H9 (cell line): Measurements from ENCODE around the gene PER2. TPM values are rescaled to one million over a fixed set of nuclear protein-coding genes. Genes with fewer than 3 reads are reported as not detected.

Experiments used
- DNase-seq: peaks from one replicate; pipeline ENCODE4 v3.0.0-alpha.2; 2017
- H2AFZ ChIP-seq: one replicate; pipeline ENCODE4 v1.6.1; 2013; ENCODE audit warnings: mild to moderate bottlenecking, low read length, control low read depth, moderate library complexity
- H2AK5ac ChIP-seq: 2 replicates; pipeline ENCODE4 v1.6.1; 2013; ENCODE audit warnings: low read length, control low read depth, mixed read lengths; ENCODE audit not compliant: insufficient read length
- H2BK120ac ChIP-seq: one replicate; pipeline ENCODE4 v1.6.1; 2013; ENCODE audit warnings: low read depth, mild to moderate bottlenecking, low read length, control low read depth, inconsistent platforms; ENCODE audit not compliant: poor library complexity, severe bottlenecking
- H2BK12ac ChIP-seq: 2 replicates; pipeline ENCODE4 v1.6.1; 2013; ENCODE audit warnings: low read length, control low read depth, mixed read lengths, low read depth; ENCODE audit not compliant: insufficient read length
- H2BK15ac ChIP-seq: 2 replicates; pipeline ENCODE4 v1.6.1; 2013; ENCODE audit warnings: low read depth, low read length, control low read depth
- H2BK20ac ChIP-seq: one replicate; pipeline ENCODE4 v1.6.1; 2013; ENCODE audit warnings: low read depth, mild to moderate bottlenecking, low read length, control low read depth, inconsistent platforms; ENCODE audit not compliant: poor library complexity, severe bottlenecking
- H2BK5ac ChIP-seq: 2 replicates; pipeline ENCODE4 v1.6.1; 2013; ENCODE audit warnings: low read length, control low read depth, mixed read lengths; ENCODE audit not compliant: insufficient read length
- H3K14ac ChIP-seq: 2 replicates; pipeline ENCODE4 v1.6.1; 2013; ENCODE audit warnings: low read length, control low read depth; ENCODE audit not compliant: insufficient read depth
- H3K18ac ChIP-seq: 2 replicates; pipeline ENCODE4 v1.6.1; 2013; ENCODE audit warnings: low read depth, mild to moderate bottlenecking, mixed read lengths, low read length, control low read depth; ENCODE audit not compliant: insufficient read length
- H3K23ac ChIP-seq: 2 replicates; pipeline ENCODE4 v1.6.1; 2013; ENCODE audit warnings: low read length, control low read depth, mixed read lengths, low read depth; ENCODE audit not compliant: insufficient read length
- H3K23me2 ChIP-seq: 2 replicates; pipeline ENCODE4 v1.6.1; 2013; ENCODE audit warnings: low read depth, mild to moderate bottlenecking, mixed read lengths, low read length, control low read depth; ENCODE audit not compliant: insufficient read length, poor library complexity, severe bottlenecking
- H3K27ac ChIP-seq: 2 replicates; pipeline ENCODE4 v1.5.1; 2013; ENCODE audit warnings: low read length, control low read depth, mixed read lengths, low read depth; ENCODE audit not compliant: insufficient read length
- H3K27me3 ChIP-seq: 2 replicates; pipeline ENCODE4 v1.6.1; 2013; ENCODE audit warnings: low read length, control low read depth, inconsistent platforms; ENCODE audit not compliant: insufficient read depth
- H3K4ac ChIP-seq: 2 replicates; pipeline ENCODE4 v1.6.1; 2013; ENCODE audit warnings: low read depth, mild to moderate bottlenecking, control low read depth, inconsistent platforms, low read length, moderate library complexity
- H3K4me1 ChIP-seq: 2 replicates; pipeline ENCODE4 v1.6.1; 2013; ENCODE audit warnings: low read length, control low read depth, inconsistent platforms; ENCODE audit not compliant: insufficient read depth
- H3K4me2 ChIP-seq: 2 replicates; pipeline ENCODE4 v1.6.1; 2013; ENCODE audit warnings: low read length, control low read depth, mixed read lengths; ENCODE audit not compliant: insufficient read length, insufficient read depth
- H3K56ac ChIP-seq: 2 replicates; pipeline ENCODE4 v1.6.1; 2013; ENCODE audit warnings: low read depth, mild to moderate bottlenecking, mixed read lengths, low read length, control low read depth; ENCODE audit not compliant: insufficient read length
- H3K79me1 ChIP-seq: 2 replicates; pipeline ENCODE4 v1.6.1; 2013; ENCODE audit warnings: low read depth, mild to moderate bottlenecking, moderate library complexity, low read length, control low read depth, inconsistent platforms; ENCODE audit not compliant: insufficient read depth, poor library complexity, severe bottlenecking
- H3K79me2 ChIP-seq: 2 replicates; pipeline ENCODE4 v1.6.1; 2013; ENCODE audit warnings: low read length, control low read depth, inconsistent platforms; ENCODE audit not compliant: insufficient read depth
- H3K9ac ChIP-seq: 2 replicates; pipeline ENCODE4 v1.6.1; 2013; ENCODE audit warnings: low read length, control low read depth, mixed read lengths; ENCODE audit not compliant: insufficient read length; ENCODE audit errors: extremely low read depth
- H3K9me3 ChIP-seq: one replicate; pipeline ENCODE4 v1.6.1; 2013; ENCODE audit warnings: low read depth, low read length, inconsistent platforms; ENCODE audit not compliant: control insufficient read depth
- H3T11ph ChIP-seq: one replicate; pipeline ENCODE4 v1.6.1; 2013; ENCODE audit warnings: mild to moderate bottlenecking, low read length, control low read depth, inconsistent platforms
- H4K20me1 ChIP-seq: one replicate; pipeline ENCODE4 v1.6.1; 2013; ENCODE audit not compliant: control insufficient read depth, insufficient read length, insufficient read depth
- H4K5ac ChIP-seq: 2 replicates; pipeline ENCODE4 v1.6.1; 2013; ENCODE audit warnings: low read depth, mild to moderate bottlenecking, mixed read lengths, low read length, control low read depth; ENCODE audit not compliant: insufficient read length
- H4K8ac ChIP-seq: replicated peaks from 2 replicates; pipeline ENCODE4 v1.6.1; 2013; ENCODE audit warnings: low read length, control low read depth, mixed read lengths, low read depth; ENCODE audit not compliant: insufficient read length
- H4K91ac ChIP-seq: 2 replicates; pipeline ENCODE4 v1.6.1; 2013; ENCODE audit warnings: low read depth, mild to moderate bottlenecking, moderate library complexity, mixed read lengths, low read length, control low read depth; ENCODE audit not compliant: insufficient read length
- H3K27ac Mint-ChIP-seq, 3 experiments: 2 replicates in 2 of 3; 3 replicates in 1 of 3; pipeline ENCODE4 v1.8.0; 2020 to 2021; ENCODE audit warnings: mixed read lengths in 3 of 3, mild to moderate bottlenecking in 1 of 3, moderate library complexity in 1 of 3
- H3K27me3 Mint-ChIP-seq: 2 replicates; pipeline ENCODE4 v1.8.0; 2021; ENCODE audit warnings: low read depth, mild to moderate bottlenecking, moderate library complexity, mixed read lengths
- H3K36me3 Mint-ChIP-seq, 3 experiments: 2 replicates in 2 of 3; 3 replicates in 1 of 3; pipeline ENCODE4 v1.8.0; 2020 to 2021; ENCODE audit warnings: low read depth in 3 of 3, mixed read lengths in 3 of 3; ENCODE audit not compliant: insufficient read depth in 1 of 3
- H3K4me1 Mint-ChIP-seq, 2 experiments: 2 replicates each; pipeline ENCODE4 v1.8.0; 2020; ENCODE audit warnings: mixed read lengths in 2 of 2
- H3K4me3 Mint-ChIP-seq, 2 experiments: 2 replicates in 1 of 2; 3 replicates in 1 of 2; pipeline ENCODE4 v1.8.0; 2020 to 2021; ENCODE audit warnings: mild to moderate bottlenecking in 2 of 2, mixed read lengths in 2 of 2, moderate library complexity in 1 of 2
- H3K9me3 Mint-ChIP-seq, 2 experiments: 2 replicates in 1 of 2; 3 replicates in 1 of 2; pipeline ENCODE4 v1.8.0; 2020; ENCODE audit warnings: mild to moderate bottlenecking in 2 of 2, mixed read lengths in 2 of 2, moderate library complexity in 1 of 2
- CTCF ChIP-seq: fragments of 200-600 bp; sonication (generic); conservative IDR thresholded peaks from 3 replicates; pipeline ENCODE4 v1.8.0; 2021; ENCODE audit warnings: antibody characterized with exemption, mild to moderate bottlenecking
- WGBS: extraction: QIAGEN DNeasy Blood & Tissue Kit; methylation state at CpG from one replicate; pipeline ENCODE4 v1.1.7; 2013; ENCODE audit warnings: missing lambda C conversion rate, low lambda C conversion rate, mixed read lengths; ENCODE audit not compliant: insufficient read length; ENCODE audit errors: extremely low coverage; 5-methylcytosine and 5-hydroxymethylcytosine counted together
- total RNA-seq: library from RNA; stranded (reverse); gene quantifications from 2 replicates; pipeline ENCODE4 v1.2.1, GENCODE V29; 2021

The PER2 gene
- total RNA-seq, 1 experiment from 2014 or later, result 12.9 TPM

GRCh38 chr2:238314576-238314975 lies 26.2 kb upstream of the PER2 start:
- Histone ChIP-seq H4K20me1 (no peaks in the 10 kb centered on the region), H3K14ac (no peak overlapping the region), H3K9ac (no peak overlapping the region), H3K27me3 (no peaks in the 10 kb centered on the region), H3K23ac (no peak overlapping the region), H3K4me1 (no peaks in the 10 kb centered on the region), H4K5ac (no peak overlapping the region), H3K4me2 (no peak overlapping the region), H3K27ac (no peak overlapping the region), H2BK5ac (no peak overlapping the region), H2BK12ac (no peak overlapping the region), H3K56ac (no peak overlapping the region), H3K9me3 (no peaks in the 10 kb centered on the region), H3K79me1 (no peaks in the 10 kb centered on the region), H2AK5ac (no peak overlapping the region), H4K8ac (no peak overlapping the region), H3T11ph (no peak overlapping the region), H3K23me2 (no peaks in the 10 kb centered on the region), H2BK20ac (no peak overlapping the region), H3K79me2 (no peaks in the 10 kb centered on the region), H2BK120ac (no peak overlapping the region), H3K18ac (no peak overlapping the region), H4K91ac (peak overlapping the region; percentile 8), H2BK15ac (no peak overlapping the region), H3K4ac (no peak overlapping the region), H2AFZ (no peak overlapping the region)
- WGBS, result no CpG with 5 or more reads among the region's 8 CpGs
- no peak for DNase-seq
- no peak for TF ChIP-seq CTCF
- no peak overlapping the region for H3K27ac Mint-ChIP-seq
- peaks cover 1 to 5% of the 10 kb centered on the region in 2 experiments; a peak in 2 of 4 replicates for H3K4me1 Mint-ChIP-seq
- no peak overlapping the region for H3K4me3 Mint-ChIP-seq
- peaks cover 24% of the 10 kb centered on the region for H3K27me3 Mint-ChIP-seq
- H3K9me3 Mint-ChIP-seq, result peaks cover 0 to 4% of the 10 kb centered on the region in 2 experiments; a peak in 3 of 5 replicates
- no peaks in the 10 kb centered on the region for H3K36me3 Mint-ChIP-seq
